Thyroid gland (tissue), 4 donors: Measurements from ENCODE around the gene APOL4. TPM values are rescaled to one million over a fixed set of nuclear protein-coding genes. Genes with fewer than 3 reads are reported as not detected.
"Not testable (repeated sequence)": the region's sequence is repeated elsewhere in the genome, so short reads cannot be mapped to it uniquely, and the experiment has no call there.

Experiments used
- DNase-seq, 2 donors: peaks; one replicate each; pipeline ENCODE4 v3.0.0-alpha.2; 2019
- H3K27ac ChIP-seq, 3 donors: fragments of 200-600 bp; sonication (generic); 1 replicate in 2 of 3; 2 replicates in 1 of 3; pipeline ENCODE4 v1.5.1; 2016 to 2019; ENCODE audit warnings: mild to moderate bottlenecking in 1 of 3, moderate library complexity in 1 of 3
- H3K27me3 ChIP-seq: fragments of 200-600 bp; sonication (generic); one replicate; pipeline ENCODE4 v1.5.1; 2019
- H3K36me3 ChIP-seq, 2 donors: fragments of 200-600 bp; sonication (generic); one replicate each; pipeline ENCODE4 v1.5.1; 2016 to 2019
- H3K4me1 ChIP-seq, 2 donors: fragments of 200-600 bp; sonication (generic); one replicate each; pipeline ENCODE4 v1.5.1; 2017 to 2019
- H3K4me3 ChIP-seq, 3 donors: fragments of 200-600 bp; sonication (generic); replicated peaks in 1 of 3; 1 replicate in 2 of 3; 2 replicates in 1 of 3; pipeline ENCODE4 v1.5.1; 2016; ENCODE audit warnings: mild to moderate bottlenecking in 1 of 3
- H3K9me3 ChIP-seq: fragments of 200-600 bp; sonication (generic); one replicate; pipeline ENCODE4 v1.5.1; 2017
- POLR2A ChIP-seq, 2 donors: fragments of 450-650 bp; IDR thresholded peaks; one replicate each; pipeline ENCODE4 v1.6.1; 2017; ENCODE audit warnings: antibody characterized with exemption in 2 of 2, mild to moderate bottlenecking in 2 of 2, moderate library complexity in 1 of 2
- WGBS, 2 donors: methylation state at CpG; one replicate each; pipeline ENCODE4 v1.1.5; 2017; 5-methylcytosine and 5-hydroxymethylcytosine counted together
- intact Hi-C: fragments of 100-400 bp; cut with DNase I; formaldehyde crosslinking; loops from one replicate; pipeline ENCODE4 v1.15.1; 2023
- total RNA-seq, 4 donors: library from RNA; depleted of rRNA; stranded (reverse); fragments of >200 nt; gene quantifications; one replicate each; pipeline ENCODE4 v1.2.3, GENCODE V29; 2016
- TF ChIP-seq, protein P1 (sequence below), 6 experiments: fragments of 200-600 bp in 3 of 6; fragments of 450-650 bp in 3 of 6; sonication (generic) in 3 of 6; IDR thresholded peaks; one replicate each; pipeline ENCODE4 v1.5.1; 2016 to 2019; ENCODE audit warnings: antibody characterized with exemption in 6 of 6, mild to moderate bottlenecking in 2 of 6, inconsistent platforms in 1 of 6, moderate library complexity in 1 of 6

APOL4 gene
- total RNA-seq, 4 donors from 2014 or later = 5.8 to 16.1 (median 7.5) TPM; not detected in 1

- no peaks in the 10 kb centered on the region for H3K27me3 ChIP-seq
- H3K4me1 ChIP-seq = peaks cover 24 to 30% of the 10 kb centered on the region in 2 donors
- peaks cover 8 to 13% of the 10 kb centered on the region in 2 donors for H3K36me3 ChIP-seq
- 65 to 68% methylated on average over 2 of the region's 2 CpGs for WGBS, 2 donors
- DNase-seq = peak in 1 of 2 donors; percentile 17
- no peak overlapping the region for H3K27ac ChIP-seq
- no peaks in the 10 kb centered on the region for H3K9me3 ChIP-seq
- intact Hi-C loops = loop anchor here (5.0 kb wide), 1 partner anchor 52 kb away; no protein-coding TSS in a partner anchor
- H3K4me3 ChIP-seq = no peak overlapping the region
- no peak for TF ChIP-seq POLR2A (IDR thresholded peaks at IDR 0.05)
- TF ChIP-seq, protein P1, sequence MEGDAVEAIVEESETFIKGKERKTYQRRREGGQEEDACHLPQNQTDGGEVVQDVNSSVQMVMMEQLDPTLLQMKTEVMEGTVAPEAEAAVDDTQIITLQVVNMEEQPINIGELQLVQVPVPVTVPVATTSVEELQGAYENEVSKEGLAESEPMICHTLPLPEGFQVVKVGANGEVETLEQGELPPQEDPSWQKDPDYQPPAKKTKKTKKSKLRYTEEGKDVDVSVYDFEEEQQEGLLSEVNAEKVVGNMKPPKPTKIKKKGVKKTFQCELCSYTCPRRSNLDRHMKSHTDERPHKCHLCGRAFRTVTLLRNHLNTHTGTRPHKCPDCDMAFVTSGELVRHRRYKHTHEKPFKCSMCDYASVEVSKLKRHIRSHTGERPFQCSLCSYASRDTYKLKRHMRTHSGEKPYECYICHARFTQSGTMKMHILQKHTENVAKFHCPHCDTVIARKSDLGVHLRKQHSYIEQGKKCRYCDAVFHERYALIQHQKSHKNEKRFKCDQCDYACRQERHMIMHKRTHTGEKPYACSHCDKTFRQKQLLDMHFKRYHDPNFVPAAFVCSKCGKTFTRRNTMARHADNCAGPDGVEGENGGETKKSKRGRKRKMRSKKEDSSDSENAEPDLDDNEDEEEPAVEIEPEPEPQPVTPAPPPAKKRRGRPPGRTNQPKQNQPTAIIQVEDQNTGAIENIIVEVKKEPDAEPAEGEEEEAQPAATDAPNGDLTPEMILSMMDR (IDR thresholded peaks at IDR 0.05) = no peak
These were observed 33.3 kb upstream of the APOL4 start for GRCh38 chr22:36234919-36235318.

GRCh38 chr22:36234213-36234612 lies 32.6 kb upstream of the APOL4 start:
- Histone ChIP-seq H3K36me3 (peaks cover 8 to 13% of the 10 kb centered on the region in 2 donors), H3K27me3 (no peaks in the 10 kb centered on the region), H3K4me1 (peaks cover 20 to 25% of the 10 kb centered on the region in 2 donors), H3K4me3 (no peak overlapping the region), H3K9me3 (no peaks in the 10 kb centered on the region), H3K27ac (no peak overlapping the region)
- no peak for TF ChIP-seq POLR2A (IDR thresholded peaks at IDR 0.05)
- TF ChIP-seq, protein P1 (IDR thresholded peaks at IDR 0.05) = no peak
- DNase-seq = no peak
- intact Hi-C loops = no loop called here
- 77 to 86% methylated on average over 2 of the region's 2 CpGs for WGBS, 2 donors

- WGBS, 2 donors = 93 to 94% methylated on average over 7 of the region's 7 CpGs
- peaks cover 8 to 13% of the 10 kb centered on the region in 2 donors for H3K36me3 ChIP-seq
- peaks cover 19 to 25% of the 10 kb centered on the region in 2 donors for H3K4me1 ChIP-seq
- no peak overlapping the region for H3K27ac ChIP-seq
- no peak for TF ChIP-seq POLR2A (IDR thresholded peaks at IDR 0.05)
- H3K27me3 ChIP-seq = no peaks in the 10 kb centered on the region
- intact Hi-C loops = no loop called here
- no peaks in the 10 kb centered on the region for H3K9me3 ChIP-seq
- no peak overlapping the region for H3K4me3 ChIP-seq
- no peak for DNase-seq
These were observed 32.2 kb upstream of the APOL4 start for GRCh38 chr22:36233796-36234195.

DNA sequence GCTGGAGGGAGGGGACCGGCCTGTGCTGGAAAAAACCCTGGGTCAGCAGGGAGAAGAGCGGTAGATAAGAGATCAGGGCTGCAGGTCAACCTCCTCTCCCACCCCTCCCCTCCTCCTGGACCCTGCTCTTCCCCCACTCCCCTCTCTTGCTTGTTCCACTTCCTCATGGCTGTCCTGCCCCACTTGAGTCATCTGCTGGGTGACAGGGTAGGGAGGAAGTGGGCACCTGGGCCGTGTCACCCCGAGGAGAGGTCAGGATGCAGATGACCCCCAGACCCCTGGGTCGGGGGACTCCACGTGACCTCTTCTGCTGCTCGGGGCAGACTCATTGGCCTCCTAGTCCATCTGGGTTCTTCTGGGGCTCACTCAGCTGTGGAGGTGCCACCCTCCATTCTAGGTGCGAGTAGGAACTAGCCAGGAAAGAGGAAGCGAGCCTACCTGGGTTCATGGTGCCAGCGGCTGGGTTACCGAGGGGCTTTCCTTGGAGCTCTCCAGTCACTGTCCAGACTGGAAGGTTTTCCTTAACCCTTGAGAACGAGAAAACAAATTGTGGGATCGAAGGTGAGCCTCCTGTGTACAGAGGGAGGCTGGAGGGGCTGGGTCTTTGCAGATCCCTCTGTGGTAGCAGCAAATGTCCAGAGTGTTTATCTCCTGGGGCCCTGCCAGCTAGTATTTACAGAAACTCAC lies 31.2 kb upstream of the APOL4 start:
- no peak overlapping the region for H3K4me3 ChIP-seq
- no peaks in the 10 kb centered on the region for H3K27me3 ChIP-seq
- no peak for DNase-seq
- H3K27ac ChIP-seq = no peak overlapping the region
- intact Hi-C loops = no loop called here
- peaks cover 10 to 14% of the 10 kb centered on the region in 2 donors for H3K36me3 ChIP-seq
- TF ChIP-seq, protein P1 (IDR thresholded peaks at IDR 0.05) = no peak
- no peak for TF ChIP-seq POLR2A (IDR thresholded peaks at IDR 0.05)
- H3K9me3 ChIP-seq = no peaks in the 10 kb centered on the region
- peaks cover 10 to 18% of the 10 kb centered on the region in 2 donors for H3K4me1 ChIP-seq
- 81 to 85% methylated on average over 13 of the region's 13 CpGs for WGBS, 2 donors

DNA sequence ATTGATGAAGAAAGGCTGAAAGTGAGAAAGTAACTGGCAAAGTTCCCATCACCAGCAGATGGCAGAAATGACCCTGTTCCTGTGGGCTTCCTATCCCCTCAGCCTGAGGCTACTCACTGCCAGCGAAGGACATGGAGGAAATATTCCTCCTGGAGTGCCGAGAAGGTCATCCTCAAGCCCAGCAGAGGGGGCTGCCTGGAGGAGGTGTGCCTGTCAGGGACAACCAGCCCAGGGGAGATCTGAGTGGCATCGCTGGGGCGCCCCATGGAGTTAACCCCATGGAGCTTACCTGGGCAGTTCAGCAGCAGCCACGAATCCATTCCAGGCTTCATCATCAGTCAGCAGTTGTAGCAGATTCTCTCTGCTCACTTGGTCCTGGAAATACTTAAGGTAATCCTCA lies 29.4 kb upstream of the APOL4 start:
- DNase-seq, H3K4me1 ChIP-seq, H3K9me3 ChIP-seq, intact Hi-C loops, H3K27me3 ChIP-seq, H3K4me3 ChIP-seq, H3K27ac ChIP-seq: not testable (repeated sequence)
- peaks cover 16 to 19% of the 10 kb centered on the region in 2 donors for H3K36me3 ChIP-seq
- WGBS, 2 donors = 74 to 79% methylated on average over 4 to 5 of the region's 5 CpGs

DNA sequence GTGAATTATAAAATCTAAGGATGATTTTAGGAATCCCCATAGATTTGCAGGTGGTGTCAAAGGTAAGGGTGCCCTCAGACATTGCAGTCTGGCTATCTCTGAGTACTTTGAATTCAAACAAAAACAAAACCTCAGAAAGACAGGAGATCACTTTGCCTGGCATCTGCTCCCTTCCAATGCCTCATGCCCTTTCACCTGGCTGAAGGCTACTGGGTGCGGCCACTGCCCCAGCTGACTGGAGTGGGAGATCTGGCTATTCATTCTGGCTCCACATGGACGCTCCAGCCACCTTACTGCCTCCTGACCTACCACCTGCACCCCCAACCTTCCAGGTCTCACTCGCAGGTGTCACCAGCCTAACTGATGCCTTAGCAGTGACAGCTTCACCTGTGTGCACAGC lies 28.0 kb upstream of the APOL4 start:
- not testable (repeated sequence) for H3K4me3 ChIP-seq, DNase-seq, H3K27me3 ChIP-seq, H3K9me3 ChIP-seq, H3K27ac ChIP-seq, H3K4me1 ChIP-seq
- intact Hi-C loops = loop anchor here (5.0 kb wide), 1 partner anchor 37 kb away; no protein-coding TSS in a partner anchor
- WGBS, 2 donors = 96 to 97% methylated on average over 3 of the region's 3 CpGs
- H3K36me3 ChIP-seq = peaks cover 16 to 19% of the 10 kb centered on the region in 2 donors
